Thymus (tissue), 11 donors: ENCODE data around the gene SPACA7. TPM values are rescaled to one million over a fixed set of nuclear protein-coding genes. Genes with fewer than 3 reads are reported as not detected.
"Not testable (repeated sequence)": the region's sequence is repeated elsewhere in the genome, so short reads cannot be mapped to it uniquely, and the experiment has no call there.

Experiments used
- DNase-seq, 9 donors: peaks; one replicate each; pipeline ENCODE4 v3.0.0-alpha.2; 2013; ENCODE audit warnings: low spot score in 9 of 9, low read depth in 6 of 9, missing footprints in 1 of 9
- H3K27ac ChIP-seq, 2 donors: one replicate each; pipeline ENCODE4 v1.5.1; 2013; ENCODE audit warnings: control low read depth in 1 of 2, low read depth in 1 of 2, low read length in 1 of 2, mild to moderate bottlenecking in 1 of 2, moderate library complexity in 1 of 2
- H3K27me3 ChIP-seq, 2 donors: one replicate each; pipeline ENCODE4 v1.5.1; 2013; ENCODE audit warnings: low read length in 1 of 2; ENCODE audit not compliant: control insufficient read depth in 2 of 2, insufficient read depth in 1 of 2
- H3K36me3 ChIP-seq, 2 donors: one replicate each; pipeline ENCODE4 v1.5.1; 2013; ENCODE audit warnings: low read length in 1 of 2, mild to moderate bottlenecking in 1 of 2, moderate library complexity in 1 of 2; ENCODE audit not compliant: control insufficient read depth in 2 of 2, insufficient read depth in 2 of 2
- H3K4me1 ChIP-seq, 2 donors: one replicate each; pipeline ENCODE4 v1.5.1; 2013; ENCODE audit warnings: low read length in 2 of 2; ENCODE audit not compliant: control insufficient read depth in 2 of 2, insufficient read depth in 2 of 2
- H3K4me3 ChIP-seq, 2 donors: one replicate each; pipeline ENCODE4 v1.5.1; 2013; ENCODE audit warnings: low read length in 2 of 2, control low read depth in 1 of 2, mild to moderate bottlenecking in 1 of 2
- H3K9me3 ChIP-seq, 2 donors: one replicate each; pipeline ENCODE4 v1.5.1; 2013; ENCODE audit warnings: low read length in 1 of 2, mild to moderate bottlenecking in 1 of 2; ENCODE audit not compliant: control insufficient read depth in 2 of 2, insufficient read depth in 1 of 2
- WGBS: extraction: QIAGEN DNeasy Blood & Tissue Kit; methylation state at CpG from one replicate; pipeline ENCODE4 v1.1.7; 2013; 5-methylcytosine and 5-hydroxymethylcytosine counted together
- polyA plus RNA-seq: library from polyadenylated mRNA; stranded (reverse); fragments of 200-250 nt; gene quantifications from one replicate; pipeline ENCODE4 v1.2.3, GENCODE V29; 2013
- total RNA-seq: library from RNA; stranded (reverse); fragments of 120-200 nt; gene quantifications from one replicate; pipeline ENCODE4 v1.2.4, GENCODE V29; 2013
- donor health status: healthy.

The SPACA7 gene
- total and polyA plus RNA-seq, 2 donors = not detected

DNA sequence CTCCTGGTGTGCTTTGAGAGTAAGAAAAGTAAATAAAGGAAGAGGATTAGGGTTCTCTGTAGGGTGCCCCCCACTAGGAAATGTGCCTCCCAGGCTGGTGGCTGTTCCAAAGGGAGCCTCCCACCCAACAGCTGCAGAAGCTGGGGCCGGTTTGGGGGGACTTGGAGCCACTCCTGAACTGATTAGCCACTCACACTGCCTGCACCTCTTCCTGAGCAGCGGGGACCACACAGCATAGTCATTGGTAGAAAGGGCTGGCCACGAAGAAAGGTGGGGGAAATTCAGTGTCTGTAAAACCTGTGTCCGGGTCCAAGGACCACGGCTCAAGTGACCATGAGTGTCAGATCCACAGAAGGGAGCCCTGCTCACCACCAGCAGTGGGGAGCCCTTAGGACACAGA is 55.6 kb downstream of the SPACA7 start:
- H3K9me3 ChIP-seq = peaks cover 0 to 15% of the 10 kb centered on the region in 2 donors
- no peaks in the 10 kb centered on the region for H3K36me3 ChIP-seq
- 85% methylated on average over 5 of the region's 5 CpGs for WGBS
- DNase-seq = no peak
- H3K27me3 ChIP-seq = no peaks in the 10 kb centered on the region
- no peak overlapping the region for H3K27ac ChIP-seq
- H3K4me3 ChIP-seq = no peak overlapping the region
- no peaks in the 10 kb centered on the region for H3K4me1 ChIP-seq

DNA sequence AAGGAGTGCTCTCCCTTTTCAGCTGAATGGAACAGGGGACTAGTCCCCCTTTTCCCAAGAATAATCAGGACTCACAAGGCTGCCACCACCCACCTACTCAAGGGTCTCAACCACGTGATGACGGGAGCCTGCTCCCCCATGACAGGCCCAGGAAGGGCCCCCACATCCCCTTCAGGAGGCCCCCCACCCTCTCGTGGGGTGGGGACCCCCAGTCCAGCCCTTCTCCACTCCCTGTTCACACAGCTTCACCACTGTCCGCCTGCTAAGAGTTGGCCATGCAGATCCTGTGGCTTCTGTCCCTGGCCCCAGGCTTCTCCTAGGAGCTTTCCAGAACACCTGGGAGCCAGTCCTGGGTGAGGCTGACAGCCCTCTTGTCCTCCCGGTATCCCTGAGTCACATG is 56.6 kb downstream of the SPACA7 start:
- DNase-seq, H3K4me3 ChIP-seq, H3K36me3 ChIP-seq, H3K4me1 ChIP-seq, H3K27me3 ChIP-seq, H3K27ac ChIP-seq: not testable (repeated sequence)
- peaks cover 0 to 15% of the 10 kb centered on the region in 2 donors for H3K9me3 ChIP-seq
- 70% methylated on average over 5 of the region's 5 CpGs for WGBS

- not testable (repeated sequence) for H3K4me1 ChIP-seq, H3K36me3 ChIP-seq, H3K27ac ChIP-seq, H3K4me3 ChIP-seq, DNase-seq, H3K27me3 ChIP-seq
- peaks cover 0 to 12% of the 10 kb centered on the region in 2 donors for H3K9me3 ChIP-seq
- 95% methylated on average over 16 of the region's 16 CpGs for WGBS
Observed at GRCh38 chr13:112433517-112433916, 57.4 kb downstream of the SPACA7 start.

DNA sequence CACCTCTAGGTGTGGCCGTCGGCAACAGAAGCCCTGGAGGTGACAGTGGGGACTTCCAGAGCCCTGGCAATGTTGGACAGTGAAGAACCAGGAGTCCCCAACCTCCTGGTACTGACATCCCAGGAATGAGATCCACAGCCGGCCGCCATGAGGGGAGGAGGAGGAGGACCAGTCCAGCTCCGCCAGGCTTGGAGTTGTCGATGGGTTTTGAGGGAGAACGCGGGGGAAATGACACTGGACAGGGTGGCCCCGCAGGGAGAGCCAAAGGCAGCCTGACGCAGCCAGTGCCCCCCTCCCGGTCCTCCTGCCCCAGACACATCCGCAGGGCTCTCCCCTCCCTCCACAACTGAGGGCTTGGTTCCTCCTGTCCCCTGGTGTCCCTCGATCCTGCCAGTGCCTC is 57.9 kb downstream of the SPACA7 start:
- no peaks in the 10 kb centered on the region for H3K27me3 ChIP-seq
- H3K4me3 ChIP-seq = no peak overlapping the region
- DNase-seq = no peak
- H3K9me3 ChIP-seq = peaks cover 0 to 9% of the 10 kb centered on the region in 2 donors
- H3K27ac ChIP-seq = no peak overlapping the region
- no peaks in the 10 kb centered on the region for H3K4me1 ChIP-seq
- WGBS = 93% methylated on average over 13 of the region's 13 CpGs
- H3K36me3 ChIP-seq = no peaks in the 10 kb centered on the region

- no peak overlapping the region for H3K4me3 ChIP-seq
- H3K27me3 ChIP-seq = no peaks in the 10 kb centered on the region
- no peak overlapping the region for H3K27ac ChIP-seq
- no peaks in the 10 kb centered on the region for H3K36me3 ChIP-seq
- DNase-seq = no peak
- H3K9me3 ChIP-seq = peaks cover 0 to 5% of the 10 kb centered on the region in 2 donors
- 88% methylated on average over 12 of the region's 12 CpGs for WGBS
- H3K4me1 ChIP-seq = no peaks in the 10 kb centered on the region
Observed at GRCh38 chr13:112434937-112435523, 58.9 kb downstream of the SPACA7 start.

GRCh38 chr13:112435973-112436372 is 59.8 kb downstream of the SPACA7 start:
- peaks cover 0 to 4% of the 10 kb centered on the region in 2 donors for H3K9me3 ChIP-seq
- H3K4me1 ChIP-seq = no peaks in the 10 kb centered on the region
- no peak overlapping the region for H3K27ac ChIP-seq
- no peak for DNase-seq
- 95% methylated on average over 9 of the region's 9 CpGs for WGBS
- H3K27me3 ChIP-seq = no peaks in the 10 kb centered on the region
- H3K4me3 ChIP-seq = no peak overlapping the region
- H3K36me3 ChIP-seq = no peaks in the 10 kb centered on the region

DNA sequence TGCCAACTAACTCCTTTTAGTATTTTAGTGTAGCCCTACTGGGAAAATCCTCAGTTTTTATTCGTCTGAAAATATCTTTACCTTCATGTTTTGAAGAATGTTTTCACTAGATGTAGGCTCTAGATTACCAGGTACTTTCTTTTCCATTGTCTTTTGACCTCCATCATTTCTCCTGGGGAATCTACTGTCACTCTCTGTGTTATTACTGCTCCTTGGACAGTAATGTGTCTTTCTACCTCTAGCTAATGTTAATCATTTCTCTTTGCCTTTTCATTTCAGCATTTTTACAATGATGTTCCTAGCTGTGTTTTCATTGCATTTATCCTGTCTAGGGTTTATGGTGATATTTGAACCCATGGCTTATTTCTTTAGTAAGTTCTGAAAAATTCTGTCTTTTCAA is 61.9 kb downstream of the SPACA7 start:
- Histone ChIP-seq H3K27me3 (peaks cover 0 to 5% of the 10 kb centered on the region in 2 donors), H3K36me3 (no peaks in the 10 kb centered on the region), H3K27ac (no peak overlapping the region), H3K4me3 (no peak overlapping the region), H3K4me1 (no peaks in the 10 kb centered on the region), H3K9me3 (peaks cover 0 to 4% of the 10 kb centered on the region in 2 donors)
- 99% methylated on average over 1 of the region's 1 CpG for WGBS
- DNase-seq = no peak

DNA sequence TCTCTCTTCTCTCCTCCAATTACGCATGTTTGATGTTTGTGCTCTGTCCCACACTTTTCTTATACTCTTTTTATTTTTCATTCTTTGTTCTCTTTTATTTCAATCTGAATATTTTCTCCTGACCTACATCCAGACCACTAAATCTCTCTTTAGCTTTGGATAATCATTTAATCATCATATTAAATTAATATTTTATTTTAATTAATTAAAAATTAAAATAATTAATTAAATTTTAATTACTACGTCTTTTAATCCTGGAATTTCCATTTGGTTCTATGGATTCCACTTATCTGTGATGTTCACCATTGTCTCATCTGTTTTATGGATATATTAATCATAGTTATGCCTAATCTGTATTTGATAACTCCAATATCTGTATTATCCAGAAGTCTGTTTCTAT is 62.4 kb downstream of the SPACA7 start:
- WGBS = 55% methylated on average over 2 of the region's 2 CpGs
- Histone ChIP-seq H3K4me1 (no peaks in the 10 kb centered on the region), H3K27me3 (peaks cover 0 to 9% of the 10 kb centered on the region in 2 donors), H3K4me3 (no peak overlapping the region), H3K27ac (no peak overlapping the region), H3K9me3 (peaks cover 0 to 4% of the 10 kb centered on the region in 2 donors), H3K36me3 (no peaks in the 10 kb centered on the region)
- no peak for DNase-seq

GRCh38 chr13:112441226-112441625 is 65.1 kb downstream of the SPACA7 start:
- Histone ChIP-seq H3K27me3 (peaks cover 0 to 14% of the 10 kb centered on the region in 2 donors), H3K36me3 (no peaks in the 10 kb centered on the region), H3K27ac (no peak overlapping the region), H3K9me3 (no peaks in the 10 kb centered on the region), H3K4me1 (no peaks in the 10 kb centered on the region), H3K4me3 (no peak overlapping the region)
- DNase-seq = no peak
- 92% methylated on average over 17 of the region's 17 CpGs for WGBS
